K562 (cell line): ENCODE results near the gene IGFL1. TPM values are rescaled to one million over a fixed set of nuclear protein-coding genes. Genes with fewer than 3 reads are reported as not detected.

Experiments
- ATAC-seq: fragments of 200-7000 bp; cut with Tn5 transposase; 3 replicates; pipeline ENCODE4 v1.9.1; 2020; ENCODE audit warnings: moderate library complexity
- BruUV-seq: library from RNA; stranded (reverse); fragments of 400-500 nt; replicated peaks from 2 replicates; lab custom pipeline; 2021; lab: Mats Ljungman, UMichigan
- CTCF ChIA-PET: fragments of 300-600 bp; formaldehyde crosslinking; extraction: SDS; loops from one replicate; lab custom pipeline; 2021; ENCODE audit warnings: low intra/inter-chr PET ratio; lab: Yijun Ruan, JAX
- POLR2A ChIA-PET: fragments of 300-600, 350-650 bp; sonication (Branson Sonifier 250); formaldehyde crosslinking; extraction: SDS; loops from one replicate; lab custom pipeline; 2021; ENCODE audit warnings: antibody characterized with exemption, inconsistent platforms; lab: Yijun Ruan, JAX
- DNase-seq, 4 experiments: peaks; one replicate each; pipeline versions ENCODE4 v3.0.0 to v3.0.0-alpha.2; 2011 to 2018; ENCODE audit warnings: low spot score in 3 of 4, mixed read lengths in 3 of 4; ENCODE audit errors: extremely low read depth in 1 of 4
- FAIRE-seq: peaks from 2 replicates; lab custom pipeline; 2011; peaks lifted over from hg19 to GRCh38; lab: Jason Lieb, UNC
- H2AFZ ChIP-seq: 2 replicates; pipeline ENCODE4 v1.6.0; 2011; ENCODE audit warnings: low read depth, low read length, control low read depth, inconsistent platforms
- H3K27ac ChIP-seq: fragments of 200-600 bp; 3 replicates; pipeline ENCODE4 v1.8.0; 2011; ENCODE audit warnings: low read depth, mild to moderate bottlenecking, control low read depth, inconsistent platforms, low read length, moderate library complexity, mixed read lengths; ENCODE audit errors: extremely low read depth
- H3K27me3 ChIP-seq, 2 experiments: fragments of 300-600 bp in 1 of 2; 2 replicates in 1 of 2; 3 replicates in 1 of 2; pipeline versions ENCODE4 v1.6.0 to v1.8.0; 2011; ENCODE audit warnings: inconsistent platforms in 2 of 2, low read length in 2 of 2, mild to moderate bottlenecking in 1 of 2, mixed read lengths in 1 of 2, moderate library complexity in 1 of 2; ENCODE audit not compliant: control insufficient read depth in 2 of 2, insufficient read depth in 2 of 2
- H3K36me3 ChIP-seq: fragments of 300-600 bp; 3 replicates; pipeline ENCODE4 v1.8.0; 2011; ENCODE audit warnings: mild to moderate bottlenecking, low read length, inconsistent platforms; ENCODE audit not compliant: control insufficient read depth, insufficient read depth
- H3K4me1 ChIP-seq, 2 experiments: fragments of 200-600 bp in 1 of 2; replicated peaks in 1 of 2; 2 replicates in 1 of 2; 3 replicates in 1 of 2; pipeline versions ENCODE4 v1.5.1 to v1.8.0; 2011; ENCODE audit warnings: inconsistent platforms in 2 of 2, low read length in 2 of 2, mild to moderate bottlenecking in 1 of 2, mixed read lengths in 1 of 2, moderate library complexity in 1 of 2; ENCODE audit not compliant: control insufficient read depth in 2 of 2, insufficient read depth in 2 of 2
- H3K4me2 ChIP-seq: 2 replicates; pipeline ENCODE4 v1.6.1; 2011; ENCODE audit warnings: low read length, control low read depth, inconsistent platforms, mixed read lengths; ENCODE audit not compliant: insufficient read depth
- H3K4me3 ChIP-seq: fragments of 200-600 bp; sonication (generic), shearing (Covaris generic); 2 replicates; pipeline ENCODE4 v1.5.1; 2016; ENCODE audit warnings: control low read depth, inconsistent platforms
- H3K79me2 ChIP-seq: fragments of 200-600 bp; 3 replicates; pipeline ENCODE4 v1.8.0; 2011; ENCODE audit warnings: low read length, inconsistent platforms; ENCODE audit not compliant: control insufficient read depth, insufficient read depth
- H3K9ac ChIP-seq, 2 experiments: 2 replicates each; pipeline versions ENCODE4 v1.6.0 to v1.6.1; 2011; ENCODE audit warnings: low read depth in 2 of 2, low read length in 2 of 2, control low read depth in 1 of 2, inconsistent platforms in 1 of 2, mild to moderate bottlenecking in 1 of 2, mixed read lengths in 1 of 2; ENCODE audit not compliant: insufficient read depth in 1 of 2
- H3K9me1 ChIP-seq: one replicate; pipeline ENCODE4 v1.6.0; 2011; ENCODE audit warnings: inconsistent platforms, mild to moderate bottlenecking, low read length, moderate library complexity; ENCODE audit not compliant: control insufficient read depth, insufficient read depth
- H3K9me3 ChIP-seq: replicated peaks from 2 replicates; pipeline ENCODE4 v1.5.1; 2011; ENCODE audit warnings: low read depth, low read length, inconsistent platforms; ENCODE audit not compliant: control insufficient read depth, insufficient read depth
- H4K20me1 ChIP-seq: replicated peaks from 2 replicates; pipeline ENCODE4 v1.6.1; 2011; ENCODE audit warnings: low read length, inconsistent platforms, mixed read lengths; ENCODE audit not compliant: control insufficient read depth, insufficient read depth
- ELF1 ChIP-seq: fragments of 200-800 bp; sonication (Bioruptor generic); IDR thresholded peaks from 2 replicates; pipeline ENCODE4 v1.6.1; 2016; ENCODE audit warnings: missing genetic modification characterization, missing compliant biosample characterization
- HLTF ChIP-seq: fragments of 450-650 bp; IDR thresholded peaks from 2 replicates; pipeline ENCODE4 v1.6.1; 2016
- KDM5B ChIP-seq: fragments of 200-600 bp; sonication (generic); IDR thresholded peaks from 2 replicates; pipeline ENCODE4 v1.6.1; 2012; ENCODE audit warnings: low read depth, mild to moderate bottlenecking, moderate library complexity, low read length, control low read depth, inconsistent platforms; ENCODE audit not compliant: insufficient replicate concordance
- MTF1 ChIP-seq: fragments of 250-450 bp; sonication (Bioruptor Pico); IDR thresholded peaks from 2 replicates; pipeline ENCODE4 v1.9.0; 2021; ENCODE audit warnings: moderate library complexity, mild to moderate bottlenecking, inconsistent platforms, borderline replicate concordance
- NR2C2 ChIP-seq, 2 experiments: fragments of 200-800 bp in 1 of 2; sonication (Bioruptor generic) in 1 of 2; sonication (generic) in 1 of 2; formaldehyde crosslinking in 1 of 2; IDR thresholded peaks; 2 replicates each; pipeline versions ENCODE4 v1.6.1 to v1.8.0; 2016 to 2022; ENCODE audit warnings: mild to moderate bottlenecking in 1 of 2, missing compliant biosample characterization in 1 of 2, missing genetic modification characterization in 1 of 2, missing genetic modification reagents in 1 of 2
- PATZ1 ChIP-seq: fragments of 250-450 bp; sonication (Bioruptor Pico); IDR thresholded peaks from 2 replicates; pipeline ENCODE4 v1.5.0; 2020; ENCODE audit warnings: mild to moderate bottlenecking, borderline replicate concordance
- RBM17 ChIP-seq: fragments of 200-400 bp; formaldehyde crosslinking; IDR thresholded peaks from 2 replicates; pipeline ENCODE4 v1.6.1; 2017; ENCODE audit warnings: low read depth, mild to moderate bottlenecking, low read length, borderline replicate concordance
- SMAD2 ChIP-seq: fragments of 150-350 bp; IDR thresholded peaks from 2 replicates; pipeline ENCODE4 v1.6.1; 2014; ENCODE audit warnings: low read depth, mild to moderate bottlenecking, low read length
- ZBTB9 ChIP-seq: fragments of 450-650 bp; formaldehyde crosslinking; IDR thresholded peaks from 2 replicates; pipeline ENCODE4 v1.4.0; 2020; ENCODE audit warnings: mild to moderate bottlenecking, moderate library complexity
- ZNF121 ChIP-seq: sonication (generic); formaldehyde crosslinking; conservative IDR thresholded peaks from 2 replicates; pipeline ENCODE4 v1.8.0; 2022; ENCODE audit warnings: missing genetic modification reagents
- ZNF584 ChIP-seq: fragments of 200-800 bp; sonication (Bioruptor generic); IDR thresholded peaks from 2 replicates; pipeline ENCODE4 v1.6.1; 2016; ENCODE audit warnings: low read depth, mild to moderate bottlenecking, missing genetic modification characterization, missing compliant biosample characterization
- ZNF740 ChIP-seq, 3 experiments: fragments of 200-800 bp in 1 of 3; sonication (Bioruptor generic) in 1 of 3; sonication (generic) in 1 of 3; formaldehyde crosslinking in 1 of 3; IDR thresholded peaks; 2 replicates each; pipeline versions ENCODE4 v1.6.1 to v1.8.0; 2016 to 2022; ENCODE audit warnings: mild to moderate bottlenecking in 2 of 3, missing compliant biosample characterization in 2 of 3, missing genetic modification characterization in 2 of 3, missing genetic modification reagents in 1 of 3
- WGBS: fragments of 100-300 bp; shearing (Covaris generic); methylation state at CpG from one replicate; pipeline ENCODE4 v1.1.6; 2016; ENCODE audit warnings: low coverage, mixed read lengths; ENCODE audit not compliant: insufficient coverage; ENCODE audit errors: missing lambda C conversion rate; 5-methylcytosine and 5-hydroxymethylcytosine counted together
- in situ Hi-C: fragments of 300-500 bp; cut with MboI; formaldehyde crosslinking; loops from 4 replicates; pipeline ENCODE4 v1.15.0; 2018; ENCODE audit warnings: inconsistent platforms, mixed read lengths
- intact Hi-C: fragments of 100-400 bp; cut with micrococcal nuclease; formaldehyde crosslinking; loops from 2 replicates; pipeline ENCODE4 v1.14.2; 2022
- polyA plus RNA-seq, 8 experiments: library from polyadenylated mRNA; depleted of rRNA in 4 of 8; stranded (reverse) in 5 of 8; unstranded in 3 of 8; fragments of >200 nt; fragmentation: Nextera tagmentation in 2 of 8; fragmentation: Illumina TruSeq in 1 of 8; extraction: Ambion mirVana in 2 of 8; extraction: Trizol in 1 of 8; gene quantifications; 2 replicates each; pipeline versions ENCODE4 v1.2.1 to v1.2.3, GENCODE V29; 2011 to 2014; ENCODE audit warnings: inconsistent platforms in 1 of 8, missing spikeins in 1 of 8
- total RNA-seq, 7 experiments: library from RNA; depleted of rRNA in 6 of 7; stranded (reverse); fragments of >200 nt in 6 of 7; fragmentation: Illumina TruSeq in 2 of 7; extraction: Trizol in 2 of 7; gene quantifications; 2 replicates each; pipeline versions ENCODE4 v1.2.1 to v1.2.3, GENCODE V29; 2011 to 2021; ENCODE audit warnings: low replicate concordance in 1 of 7

IGFL1 gene
- total and polyA plus RNA-seq, 9 of the 15 experiments (the other 6 are each of a cell fraction or from before 2014, with no cell fraction given) = not detected

GRCh38 chr19:46186717-46187101, 42.8 kb upstream of the IGFL1 start (continued):
- no peak for TF ChIP-seq HLTF
- no peak for TF ChIP-seq ZBTB9 (CRISPR knock-in tag)
- no peak for TF ChIP-seq RBM17
- no peak for TF ChIP-seq ZNF584
- no peak for TF ChIP-seq ZNF121
- TF ChIP-seq ELF1 (tag) = no peak

GRCh38 chr19:46189971-46190888, 39.3 kb upstream of the IGFL1 start:
- Histone ChIP-seq H3K4me1 (peaks cover 6 to 7% of the 10 kb centered on the region in 2 experiments; a peak in 4 of 5 replicates), H3K4me3 (no peak overlapping the region)
- in situ Hi-C loops = no loop called here
- TF ChIP-seq MTF1 (CRISPR knock-in tag) (no peak), NR2C2 (CRISPR knock-in tag; IDR thresholded peaks at IDR 0.05) (peak; percentile 50; the same call in 1 of the 2 replicates), NR2C2 (tag; IDR thresholded peaks at IDR 0.05) (no peak), PATZ1 (peak; percentile 23; the same call in 1 of the 2 replicates), SMAD2 (no peak), KDM5B (peak; percentile 62), ZNF740 (CRISPR knock-in tag; IDR thresholded peaks at IDR 0.05) (peak; percentile 46; the same call in 1 of the 2 replicates), ZNF740 (tag; IDR thresholded peaks at IDR 0.05) (no peak)

More at GRCh38 chr19:46189971-46190888, 39.3 kb upstream of the IGFL1 start:
- Histone ChIP-seq H3K9me3 (no peaks in the 10 kb centered on the region), H3K79me2 (no peaks in the 10 kb centered on the region), H3K9me1 (no peaks in the 10 kb centered on the region), H2AFZ (no peak overlapping the region), H3K36me3 (no peaks in the 10 kb centered on the region), H3K4me2 (no peak overlapping the region), H4K20me1 (no peaks in the 10 kb centered on the region), H3K27ac (no peak overlapping the region), H3K27me3 (peaks cover 5 to 37% of the 10 kb centered on the region in 2 experiments; a peak in 4 of 5 replicates), H3K9ac (no peak overlapping the region)
- ChIA-PET CTCF (interaction anchor here (0.9 kb wide), 1 partner anchor 162 kb away, joined by 3 read pairs; no protein-coding TSS in a partner anchor), POLR2A (interaction anchor here (1.5 kb wide), 1 partner anchor 14 kb away, joined by 4 read pairs; no protein-coding TSS in a partner anchor)
- 21% methylated on average over 8 of the region's 8 CpGs for WGBS
- no TSS peak for BruUV-seq
- no peak for DNase-seq
- no peak for FAIRE-seq
- ATAC-seq = no peak
- intact Hi-C loops = loop anchor here (2.0 kb wide), 1 partner anchor 107 kb away; no protein-coding TSS in a partner anchor
